Cardiac septum (tissue), 1 donor: Measurements from ENCODE around the gene ADGRV1. TPM values are rescaled to one million over a fixed set of nuclear protein-coding genes. Genes with fewer than 3 reads are reported as not detected.
"Not testable (repeated sequence)": the region's sequence is repeated elsewhere in the genome, so short reads cannot be mapped to it uniquely, and the experiment has no call there.

Experiments
- DNase-seq: peaks from one replicate; pipeline ENCODE4 v3.0.0-alpha.2; 2020; ENCODE audit warnings: low spot score
- intact Hi-C: fragments of 100-400 bp; cut with DNase I; formaldehyde crosslinking; loops from one replicate; pipeline ENCODE4 v1.14.0; 2022
- total RNA-seq: library from RNA; stranded (reverse); fragmentation: NEBNext Ultra II Directional; extraction: Animal tissue kit (Norgen Biotek cat#: 25700); gene quantifications from one replicate; pipeline ENCODE4 v1.2.1, GENCODE V29; 2021
- donor health status: DM: no; HTN: no; CAD: no.

ADGRV1 gene
- total RNA-seq, 1 donor from 2014 or later, result 0.19 TPM

GRCh38 chr5:91024727-91025126 lies 466.1 kb downstream of the ADGRV1 start:
- intact Hi-C loops, result no loop called here
- no peak for DNase-seq

GRCh38 chr5:91025449-91025848 lies 466.9 kb downstream of the ADGRV1 start:
- no peak for DNase-seq
- intact Hi-C loops, result no loop called here

DNA sequence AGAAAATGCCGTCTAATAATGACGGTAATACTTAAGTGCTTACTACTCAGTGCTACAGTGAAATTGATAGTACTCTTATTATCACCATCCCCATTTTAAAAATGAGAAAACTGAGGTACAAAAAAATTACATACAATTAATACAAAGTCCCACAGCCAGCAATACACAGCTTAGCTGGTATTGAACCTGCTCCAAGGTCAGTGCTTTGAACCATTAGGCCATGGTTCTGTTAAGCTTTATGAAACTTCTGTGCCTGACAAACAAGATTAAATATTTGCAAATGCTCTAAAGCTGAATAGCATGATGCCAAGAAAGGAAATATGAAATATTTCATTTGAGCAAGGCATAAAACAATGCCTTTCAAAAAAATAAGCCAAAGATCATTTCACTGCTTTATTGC lies 467.4 kb downstream of the ADGRV1 start:
- intact Hi-C loops, result no loop called here
- no peak for DNase-seq

- DNase-seq, result no peak
- intact Hi-C loops, result no loop called here
Measured at GRCh38 chr5:91026466-91026865, 467.9 kb downstream of the ADGRV1 start.

GRCh38 chr5:91027405-91028139 lies 469.0 kb downstream of the ADGRV1 start:
- intact Hi-C loops, result no loop called here
- DNase-seq, result no peak

- DNase-seq, result no peak
- intact Hi-C loops, result no loop called here
Measured at GRCh38 chr5:91028499-91028956, 469.9 kb downstream of the ADGRV1 start.

DNA sequence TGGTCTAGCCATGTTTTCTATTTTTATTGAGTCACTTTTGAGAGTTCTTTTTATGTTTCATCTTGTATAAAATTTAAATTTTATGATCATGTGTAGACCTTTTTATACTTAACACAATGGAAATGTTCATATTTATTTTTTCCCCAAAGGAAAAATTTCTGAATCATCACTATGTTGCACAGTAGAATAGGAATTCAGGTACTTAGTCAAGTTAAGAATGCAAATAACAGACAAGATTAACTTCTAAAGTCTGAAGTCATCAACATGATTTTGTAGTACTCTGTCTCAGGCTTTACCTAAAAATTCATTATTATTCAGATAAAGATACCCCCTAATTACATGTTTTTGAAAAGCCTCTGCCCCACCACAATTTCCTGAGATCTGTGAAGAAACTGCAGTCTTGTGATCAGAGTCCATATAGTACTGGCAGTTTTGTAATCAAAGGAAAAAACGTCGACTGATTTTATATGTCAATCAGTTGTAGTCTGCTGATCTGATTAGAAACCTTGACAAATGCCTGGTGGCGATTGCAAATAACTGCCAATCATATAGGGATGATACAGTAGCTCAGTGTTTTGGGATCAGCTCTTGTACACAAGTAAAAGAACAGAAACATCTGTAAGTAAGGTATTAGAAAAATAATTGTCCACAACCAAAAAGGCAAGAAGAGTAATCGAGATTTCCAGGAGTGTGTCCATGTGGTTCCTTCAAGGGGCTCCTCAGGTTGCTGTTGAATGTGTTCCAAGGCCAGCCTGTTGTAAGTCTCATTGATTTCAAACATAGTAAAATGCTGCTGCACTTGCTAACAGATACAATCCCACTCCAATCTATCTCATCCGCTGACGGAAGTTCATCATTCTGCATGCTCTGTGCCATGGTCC lies 472.2 kb downstream of the ADGRV1 start:
- no peak for DNase-seq
- intact Hi-C loops, result no loop called here

DNA sequence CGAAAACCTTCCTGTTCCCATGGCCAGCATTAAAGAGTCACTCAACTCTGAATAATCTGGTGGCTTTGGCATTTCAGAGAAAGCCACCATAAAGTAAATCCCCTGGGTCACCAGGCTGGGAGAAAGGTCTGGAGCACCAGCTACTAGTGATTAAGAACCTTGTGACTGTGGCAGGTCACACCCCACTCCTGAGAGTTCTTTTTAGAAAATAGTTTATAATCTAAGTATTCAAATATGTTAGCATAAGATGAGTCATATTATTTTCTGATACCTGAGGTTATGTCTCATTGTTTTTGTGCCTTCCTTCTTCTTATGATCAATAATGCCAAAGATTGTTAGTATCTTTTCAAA lies 472.8 kb downstream of the ADGRV1 start:
- intact Hi-C loops, result no loop called here

GRCh38 chr5:91032125-91032524 lies 473.5 kb downstream of the ADGRV1 start:
- intact Hi-C loops, result no loop called here
- no peak for DNase-seq

More for the DNA sequence above, 472.8 kb downstream of the ADGRV1 start:
- no peak for DNase-seq

DNA sequence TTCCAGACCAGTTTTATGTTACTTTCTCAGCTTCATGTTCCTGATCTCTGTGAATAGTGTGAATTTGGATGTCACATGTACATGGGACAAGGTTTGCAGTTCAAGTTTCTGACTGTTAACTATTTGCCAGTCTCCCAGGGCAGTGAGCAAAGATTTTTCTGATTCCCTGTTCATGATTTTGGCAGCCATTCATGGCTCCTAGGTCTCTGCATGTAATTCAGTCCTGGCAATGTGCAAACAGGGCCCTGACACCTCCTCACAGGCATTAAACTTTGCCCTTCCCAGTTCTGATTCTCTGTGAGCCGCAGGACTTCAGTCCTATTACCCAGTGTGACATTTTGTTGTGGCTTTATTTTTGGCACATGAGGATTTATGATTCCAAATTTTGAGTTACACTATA lies 474.8 kb downstream of the ADGRV1 start:
- intact Hi-C loops, result no loop called here
- DNase-seq, result no peak

- DNase-seq, result no peak
- intact Hi-C loops, result no loop called here
Measured at GRCh38 chr5:91038180-91038808, 479.7 kb downstream of the ADGRV1 start.

GRCh38 chr5:91041132-91041531 lies 482.5 kb downstream of the ADGRV1 start:
- DNase-seq, intact Hi-C loops: not testable (repeated sequence)

- intact Hi-C loops, result no loop called here
- DNase-seq, result no peak
Measured at GRCh38 chr5:91042247-91042935, 483.8 kb downstream of the ADGRV1 start.

GRCh38 chr5:91042936-91043255 lies 484.3 kb downstream of the ADGRV1 start:
- no peak for DNase-seq
- intact Hi-C loops, result no loop called here

- DNase-seq, result no peak
- intact Hi-C loops, result no loop called here
Measured at GRCh38 chr5:91048073-91048472, 489.5 kb downstream of the ADGRV1 start.

DNA sequence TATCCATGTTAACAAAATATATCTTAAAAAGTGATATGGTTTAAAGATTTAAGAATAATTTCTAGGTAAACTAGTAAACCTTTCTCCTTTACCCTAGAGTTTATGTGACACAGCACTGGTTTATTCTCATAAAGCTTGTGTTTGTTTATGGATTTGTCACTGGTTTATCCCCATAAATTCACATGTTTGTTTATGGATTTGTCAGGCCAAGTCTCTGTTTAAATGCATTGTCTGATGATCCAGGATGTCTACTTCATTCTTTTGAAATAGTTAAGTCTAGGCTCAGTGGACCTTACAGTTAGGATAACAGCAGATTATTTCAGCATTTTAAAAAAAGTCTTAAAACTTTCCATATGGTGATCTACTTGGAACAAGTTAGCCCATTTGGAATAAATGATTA lies 490.5 kb downstream of the ADGRV1 start:
- intact Hi-C loops, result no loop called here
- no peak for DNase-seq

- DNase-seq, result no peak
- intact Hi-C loops, result no loop called here
Measured at GRCh38 chr5:91049800-91050199, 491.2 kb downstream of the ADGRV1 start.

DNA sequence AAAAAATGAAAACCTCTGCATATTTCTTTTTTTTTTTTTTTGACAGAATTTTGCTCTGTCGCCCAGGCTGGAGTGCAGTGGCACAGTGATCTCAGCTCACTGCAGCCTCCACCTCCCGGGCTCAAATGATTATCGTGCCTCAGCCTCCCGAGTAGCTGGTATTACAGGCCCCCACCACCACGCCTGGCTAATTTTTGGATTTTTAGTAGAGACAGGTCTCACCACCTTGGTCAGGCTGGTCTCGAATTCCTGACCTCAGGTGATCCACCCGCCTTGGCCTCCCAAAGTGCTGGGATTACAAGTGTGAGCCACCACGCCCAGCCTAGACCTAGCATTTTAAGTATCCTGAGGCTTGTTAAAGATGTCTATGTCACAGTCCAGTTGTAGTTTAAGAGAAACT lies 493.8 kb downstream of the ADGRV1 start:
- DNase-seq, intact Hi-C loops: not testable (repeated sequence)

- DNase-seq, result no peak
- intact Hi-C loops, result no loop called here
Measured at GRCh38 chr5:91052977-91053740, 494.6 kb downstream of the ADGRV1 start.

DNA sequence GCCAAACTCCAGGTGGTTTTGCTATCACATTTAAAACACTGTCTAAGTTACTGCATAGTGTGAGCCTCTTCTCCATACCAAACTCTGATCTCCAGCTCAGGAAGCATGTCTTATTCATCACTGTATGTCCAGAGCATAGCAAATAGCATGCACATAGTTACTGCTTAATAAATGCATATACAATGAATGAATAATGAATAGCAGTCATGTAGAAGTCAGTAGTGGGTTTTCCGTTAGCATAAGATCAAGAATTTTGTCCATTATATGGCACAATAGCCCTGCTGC lies 495.1 kb downstream of the ADGRV1 start:
- intact Hi-C loops, result no loop called here
- DNase-seq, result no peak
